Measurements from ENCODE around the gene SNX8. TPM values are rescaled to one million over a fixed set of nuclear protein-coding genes. Genes with fewer than 3 reads are reported as not detected.

SNX8 gene
- polyA plus RNA-seq, 2 of the 4 experiments (the other 2 are of a cell fraction), result 21.2 to 36.3 TPM

- FAIRE-seq (no peak), DNase-seq (ENCODE audit: low read depth in 1 of 2, low spot score in 1 of 2) (no peak), ATAC-seq (no peak)
- Histone ChIP-seq H3K4me2 (no peak overlapping the region), H3K4me3 (no peak overlapping the region), H3K9me3 (no peaks in the 10 kb centered on the region), H3K4me1 (peaks cover 9% of the 10 kb centered on the region), H3K27ac (no peak overlapping the region)
- POLR2A ChIA-PET, result no interaction called here
- CTCF ChIA-PET, result interaction anchor here (0.7 to 2.2 kb wide), 4 partner anchors 11 to 594 kb away, joined by 3 to 7 read pairs (median 6); no protein-coding TSS in a partner anchor
- 93% methylated on average over 32 of the region's 34 CpGs for WGBS (ENCODE audit: missing lambda C conversion rate)
- TF ChIP-seq ZFP36 (IDR thresholded peaks at IDR 0.05; ENCODE audit: borderline replicate concordance, partially characterized antibody) (no peak), SREBF2 (IDR thresholded peaks at IDR 0.05) (no peak), ZSCAN20 (CRISPR knock-in tag; IDR thresholded peaks at IDR 0.05) (no peak), ZNF302 (CRISPR knock-in tag; IDR thresholded peaks at IDR 0.05) (no peak), RAD21 (conservative IDR thresholded peaks at IDR 0.05 in 1 of 2, IDR thresholded peaks at IDR 0.05 in 1 of 2) (no peak), KDM5A (IDR thresholded peaks at IDR 0.05) (no peak), EHF (CRISPR knock-in tag; IDR thresholded peaks at IDR 0.05) (no peak), HOXB5 (CRISPR knock-in tag; IDR thresholded peaks at IDR 0.05) (no peak), HEYL (CRISPR knock-in tag; IDR thresholded peaks at IDR 0.05) (no peak), RCOR1 (IDR thresholded peaks at IDR 0.05; ENCODE audit: low read depth, low read length) (no peak), ELK1 (IDR thresholded peaks at IDR 0.05; ENCODE audit: low read depth, low read length) (no peak), EHMT2 (IDR thresholded peaks at IDR 0.05; ENCODE audit: low read depth) (no peak), RNF2 (IDR thresholded peaks at IDR 0.05; ENCODE audit: borderline replicate concordance, low read depth) (no peak), CBX2 (IDR thresholded peaks at IDR 0.05; ENCODE audit: borderline replicate concordance, low read depth) (no peak), E2F6 (IDR thresholded peaks at IDR 0.05; ENCODE audit: borderline replicate concordance, low read depth) (no peak)
Measured at GRCh38 chr7:2258661-2259365, 55.4 kb downstream of the SNX8 start.

GRCh38 chr7:2257651-2258050, 56.6 kb downstream of the SNX8 start:
- Histone ChIP-seq H3K4me2 (no peak overlapping the region), H3K4me3 (no peak overlapping the region), H3K27ac (no peak overlapping the region), H3K9me3 (no peaks in the 10 kb centered on the region), H3K4me1 (peaks cover 9% of the 10 kb centered on the region)
- TF ChIP-seq USF2 (IDR thresholded peaks at IDR 0.05) (no peak), TP53 (CRISPR knock-in tag; IDR thresholded peaks at IDR 0.05) (no peak), NPAS2 (CRISPR knock-in tag; IDR thresholded peaks at IDR 0.05; ENCODE audit: borderline replicate concordance) (no peak), MYC (IDR thresholded peaks at IDR 0.05; ENCODE audit: borderline replicate concordance, low read length) (no peak), SREBF2 (IDR thresholded peaks at IDR 0.05) (no peak), ZNF302 (CRISPR knock-in tag; IDR thresholded peaks at IDR 0.05) (no peak), REST (IDR thresholded peaks at IDR 0.05) (no peak), EHF (CRISPR knock-in tag; IDR thresholded peaks at IDR 0.05) (no peak), GATA3 (IDR thresholded peaks at IDR 0.05; ENCODE audit: borderline replicate concordance) (no peak), HDAC2 (IDR thresholded peaks at IDR 0.05) (no peak), CBX2 (IDR thresholded peaks at IDR 0.05; ENCODE audit: borderline replicate concordance, low read depth) (no peak)
- FAIRE-seq, result no peak
- ChIA-PET CTCF (interaction anchor here (0.7 to 1.1 kb wide), 2 partner anchors 91 to 194 kb away, joined by 3 read pairs; no protein-coding TSS in a partner anchor), POLR2A (no interaction called here)
- ATAC-seq, result no peak
- WGBS (ENCODE audit: missing lambda C conversion rate), result 91% methylated on average over 17 of the region's 17 CpGs
- no peak for DNase-seq (ENCODE audit: low read depth in 1 of 2, low spot score in 1 of 2)

All from A549 (cell line).